GM10266 (cell line): ENCODE data around the gene DCAF15.

ENCODE experiments used
- DNase-seq: peaks from one replicate; pipeline ENCODE4 v3.0.0; 2012; ENCODE audit errors: extremely low spot score
- TF ChIP-seq, protein P1 (sequence below): IDR thresholded peaks from 2 replicates; pipeline ENCODE4 v1.5.1; 2012; ENCODE audit warnings: mild to moderate bottlenecking, low read depth; ENCODE audit not compliant: control insufficient read depth, insufficient read depth; ENCODE audit errors: missing control alignments

DCAF15 gene

DNA sequence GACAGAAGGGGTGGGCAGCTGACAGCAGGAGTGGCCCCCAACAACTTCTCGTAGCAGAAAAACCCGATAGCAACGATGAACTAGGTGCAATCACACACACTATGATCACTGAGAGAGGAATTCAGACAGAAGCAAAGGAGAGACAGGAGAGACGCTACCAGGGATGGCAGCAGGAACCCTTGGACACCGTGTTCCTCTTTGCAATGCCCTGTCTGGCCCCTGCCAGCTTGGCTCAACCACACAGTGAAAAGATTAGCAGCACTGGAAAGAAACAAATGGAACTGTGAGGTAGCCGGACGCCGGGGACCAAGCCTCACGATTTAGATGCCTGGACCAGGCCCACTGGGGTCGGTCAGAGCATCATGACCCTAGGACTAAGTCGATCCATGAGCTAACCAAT, 23.6 kb downstream of the DCAF15 start:
- no peak for DNase-seq
- TF ChIP-seq, protein P1, sequence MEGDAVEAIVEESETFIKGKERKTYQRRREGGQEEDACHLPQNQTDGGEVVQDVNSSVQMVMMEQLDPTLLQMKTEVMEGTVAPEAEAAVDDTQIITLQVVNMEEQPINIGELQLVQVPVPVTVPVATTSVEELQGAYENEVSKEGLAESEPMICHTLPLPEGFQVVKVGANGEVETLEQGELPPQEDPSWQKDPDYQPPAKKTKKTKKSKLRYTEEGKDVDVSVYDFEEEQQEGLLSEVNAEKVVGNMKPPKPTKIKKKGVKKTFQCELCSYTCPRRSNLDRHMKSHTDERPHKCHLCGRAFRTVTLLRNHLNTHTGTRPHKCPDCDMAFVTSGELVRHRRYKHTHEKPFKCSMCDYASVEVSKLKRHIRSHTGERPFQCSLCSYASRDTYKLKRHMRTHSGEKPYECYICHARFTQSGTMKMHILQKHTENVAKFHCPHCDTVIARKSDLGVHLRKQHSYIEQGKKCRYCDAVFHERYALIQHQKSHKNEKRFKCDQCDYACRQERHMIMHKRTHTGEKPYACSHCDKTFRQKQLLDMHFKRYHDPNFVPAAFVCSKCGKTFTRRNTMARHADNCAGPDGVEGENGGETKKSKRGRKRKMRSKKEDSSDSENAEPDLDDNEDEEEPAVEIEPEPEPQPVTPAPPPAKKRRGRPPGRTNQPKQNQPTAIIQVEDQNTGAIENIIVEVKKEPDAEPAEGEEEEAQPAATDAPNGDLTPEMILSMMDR: no peak

DNA sequence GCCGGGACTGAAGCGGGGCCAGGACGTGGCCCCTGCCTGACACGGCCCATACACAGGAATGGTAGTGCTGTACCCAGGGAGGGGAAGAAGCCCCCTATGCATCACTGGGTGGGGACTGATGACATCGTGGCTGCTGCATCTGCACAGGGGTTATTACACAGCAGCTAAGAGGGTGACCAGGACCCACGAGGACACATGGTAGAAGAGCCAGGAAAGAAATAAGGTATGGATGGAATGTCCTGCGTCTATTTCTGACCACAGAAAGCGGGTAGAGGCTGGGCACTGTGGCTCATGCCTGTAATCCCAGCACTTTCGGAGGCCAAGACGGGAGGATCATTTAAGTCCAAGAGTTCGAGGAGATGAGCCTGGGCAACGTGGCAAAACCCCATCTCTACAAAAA, 24.1 kb downstream of the DCAF15 start:
- DNase-seq: no peak
- TF ChIP-seq, protein P1: no peak

DNA sequence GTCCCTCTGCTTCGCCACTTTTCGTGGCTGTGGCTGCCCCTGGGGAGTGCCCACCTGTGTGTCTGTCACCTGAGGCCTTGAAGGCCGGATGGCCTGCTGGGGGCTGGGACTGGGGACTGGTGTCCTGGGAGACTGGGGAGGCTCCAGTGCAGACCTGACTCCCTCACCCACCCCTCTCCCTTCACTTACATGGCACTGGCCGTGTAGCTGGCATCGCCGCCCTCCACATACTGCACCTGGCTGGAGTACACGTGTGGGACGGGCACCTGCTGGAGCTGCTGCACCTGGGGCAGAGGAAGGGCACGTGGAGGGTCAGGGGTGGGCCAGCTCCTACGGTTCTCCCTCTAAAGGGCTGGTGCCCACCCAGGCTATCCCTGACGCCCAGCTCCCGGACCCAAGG, 25.5 kb downstream of the DCAF15 start:
- TF ChIP-seq, protein P1: no peak
- no peak for DNase-seq

DNA sequence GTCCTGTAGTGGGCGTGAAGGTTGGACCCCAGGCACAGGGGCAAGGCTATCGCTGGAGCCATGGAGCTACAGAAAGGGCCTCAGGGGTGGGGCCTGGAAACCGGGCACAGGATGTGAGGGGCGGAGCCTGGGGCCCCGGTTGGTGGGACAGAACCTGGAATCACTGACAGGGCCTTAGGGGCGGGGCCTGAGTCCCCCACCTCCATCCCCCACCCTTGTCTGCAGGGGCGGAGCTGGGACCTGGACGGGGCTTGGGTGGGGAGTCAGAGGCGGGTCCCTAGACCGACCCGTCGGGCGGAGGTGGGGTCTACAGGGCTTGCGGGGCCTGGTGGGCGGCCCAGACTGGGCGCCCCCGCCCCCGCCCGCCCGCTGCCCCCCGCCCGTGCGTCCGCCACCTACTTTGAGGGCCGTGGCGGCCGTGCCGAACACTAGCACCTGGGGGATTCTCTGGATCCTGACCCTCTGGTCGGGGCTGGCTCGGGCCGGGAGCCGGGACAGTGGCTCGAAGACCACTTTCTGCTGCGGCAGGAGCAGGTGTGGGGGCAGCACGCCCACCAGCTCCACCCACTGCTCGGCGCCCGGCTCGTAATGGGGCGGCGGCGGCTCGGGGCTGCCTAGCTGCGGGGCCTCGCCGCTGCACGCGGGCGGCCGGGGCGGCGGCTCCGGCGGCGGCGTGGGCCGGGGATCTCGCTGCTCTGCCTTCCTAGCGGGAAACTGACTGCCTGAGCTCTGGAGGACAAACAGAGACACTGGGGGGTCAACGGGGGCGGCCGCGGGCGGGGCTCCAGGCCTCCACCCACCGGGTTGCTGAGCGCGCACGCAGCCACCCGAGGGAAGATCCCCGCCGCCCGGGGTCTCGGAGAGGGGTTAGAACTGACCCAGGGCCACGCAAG, 26.3 kb downstream of the DCAF15 start:
- no peak for DNase-seq
- TF ChIP-seq, protein P1: no peak

DNA sequence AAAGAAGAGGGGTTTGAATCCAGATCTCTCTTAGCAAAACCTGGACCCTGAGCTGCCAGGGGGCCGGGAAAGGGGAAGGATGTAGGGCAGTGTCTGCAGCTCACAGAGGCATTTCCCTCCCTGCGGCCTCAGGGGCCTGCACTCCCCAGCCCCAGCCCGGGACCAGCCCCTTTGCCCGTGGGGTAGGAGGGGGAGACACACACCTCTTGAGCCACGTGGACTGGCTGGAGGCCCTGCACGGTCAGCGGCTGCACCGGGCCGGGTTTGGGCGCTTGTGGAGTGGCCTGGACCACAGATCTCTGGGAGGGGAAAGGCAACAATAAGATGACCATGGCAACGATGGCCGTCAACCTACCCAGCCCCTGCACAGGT, 26.9 kb downstream of the DCAF15 start:
- DNase-seq: no peak
- TF ChIP-seq, protein P1: no peak

DNA sequence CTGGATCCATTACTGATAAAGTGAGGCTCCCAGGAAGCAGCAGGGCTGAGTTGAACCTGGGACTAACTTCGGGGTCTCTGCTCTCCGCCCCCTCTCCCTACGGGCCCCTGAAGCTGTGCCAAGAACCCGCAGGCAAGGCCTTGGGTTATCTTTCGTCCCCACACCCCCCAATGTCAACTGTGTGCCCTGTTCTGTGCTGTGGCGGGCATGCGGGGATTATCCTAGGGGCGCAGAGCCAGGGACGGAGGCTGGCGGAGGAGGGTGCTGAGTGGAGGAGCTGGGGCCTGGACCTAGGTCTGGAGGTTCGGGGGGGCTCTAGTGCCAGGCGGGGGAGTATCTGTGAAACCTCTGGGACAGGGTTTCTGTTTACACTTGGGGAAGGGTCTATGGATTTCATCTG, 27.4 kb downstream of the DCAF15 start:
- DNase-seq: no peak
- TF ChIP-seq, protein P1: no peak

DNA sequence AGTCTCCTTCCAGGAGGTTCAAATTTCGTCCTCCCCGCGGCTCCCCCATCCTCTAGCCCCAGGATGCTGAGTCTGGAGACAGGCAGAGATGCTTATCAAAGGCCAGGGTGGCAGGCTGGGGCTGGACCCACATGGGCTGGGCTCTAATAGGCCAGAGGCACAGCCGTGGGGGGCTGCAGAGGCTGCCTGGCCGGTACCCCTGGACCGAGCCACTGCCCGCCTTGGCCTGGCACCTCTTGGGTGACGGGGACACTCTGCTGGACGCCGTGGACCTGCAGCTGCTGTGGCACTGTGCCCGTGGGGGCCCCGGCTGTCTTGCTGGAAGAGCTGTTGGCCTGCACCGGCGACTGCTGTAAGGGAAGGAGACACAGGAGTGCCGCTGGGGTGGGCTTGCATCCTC, 28.0 kb downstream of the DCAF15 start:
- TF ChIP-seq, protein P1: no peak
- no peak for DNase-seq
